GM12875 (cell line): ENCODE measurements around the gene ZNF552.
"Not testable (repeated sequence)": the region's sequence is repeated elsewhere in the genome, so short reads cannot be mapped to it uniquely, and the experiment has no call there.

Experiments used
- H3K4me3 ChIP-seq: one replicate; pipeline ENCODE4 v1.5.1; 2011; ENCODE audit warnings: low read depth, low read length, control low read depth
- CTCF ChIP-seq: IDR thresholded peaks from 2 replicates; pipeline ENCODE4 v1.5.1; 2011; ENCODE audit warnings: low read depth, mild to moderate bottlenecking, control low read depth, inconsistent platforms, low read length, moderate library complexity, borderline replicate concordance; ENCODE audit not compliant: insufficient read depth

ZNF552 gene

GRCh38 chr19:57818378-57818777 lies 3.7 kb upstream of the ZNF552 start:
- no peak for TF ChIP-seq CTCF
- no peak overlapping the region for H3K4me3 ChIP-seq

- no peak overlapping the region for H3K4me3 ChIP-seq
- TF ChIP-seq CTCF: no peak
Observed at GRCh38 chr19:57817976-57818375, 3.3 kb upstream of the ZNF552 start.

- H3K4me3 ChIP-seq: no peak overlapping the region
- TF ChIP-seq CTCF: no peak
Observed at GRCh38 chr19:57816652-57817051, 1.9 kb upstream of the ZNF552 start.

GRCh38 chr19:57815247-57816075 lies 748 bp upstream of the ZNF552 start:
- TF ChIP-seq CTCF: no peak
- H3K4me3 ChIP-seq: peak overlapping the region; percentile 24

GRCh38 chr19:57813919-57814504 lies 701 bp downstream of the ZNF552 start:
- peak overlapping the region; percentile 62 for H3K4me3 ChIP-seq
- no peak for TF ChIP-seq CTCF

- H3K4me3 ChIP-seq: not testable (repeated sequence)
Observed at GRCh38 chr19:57812975-57813820, 1.5 kb downstream of the ZNF552 start.

GRCh38 chr19:57812226-57812625 lies 2.5 kb downstream of the ZNF552 start:
- no peak for TF ChIP-seq CTCF
- no peak overlapping the region for H3K4me3 ChIP-seq

GRCh38 chr19:57810410-57811295 lies 4.1 kb downstream of the ZNF552 start:
- not testable (repeated sequence) for H3K4me3 ChIP-seq
